ENCODE data around the gene CALCOCO1. TPM values are rescaled to one million over a fixed set of nuclear protein-coding genes. Genes with fewer than 3 reads are reported as not detected.

Gene CALCOCO1
- total RNA-seq, 4 donors from 2014 or later, result 118 to 186 (median 168) TPM

DNA sequence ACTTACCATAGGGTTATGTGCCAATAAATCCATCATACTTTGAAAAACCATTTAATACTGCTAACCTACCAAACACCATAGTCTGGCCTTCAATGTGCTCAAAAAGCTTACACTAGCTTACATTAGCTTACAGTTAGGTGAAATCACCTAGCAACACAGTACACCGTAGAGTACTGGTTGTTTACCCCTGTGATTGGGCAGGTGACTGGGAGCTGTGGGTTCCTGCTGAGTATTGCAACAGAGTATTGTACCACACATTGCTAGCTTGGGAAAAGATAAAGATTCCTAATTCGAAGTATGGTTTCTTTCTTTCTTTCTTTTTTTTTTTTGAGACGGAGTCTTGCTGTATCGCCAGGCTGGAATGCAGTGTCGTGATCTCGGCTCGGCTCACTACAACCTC, 56.9 kb downstream of the CALCOCO1 start:
- TF ChIP-seq POLR2AphosphoS5 (IDR thresholded peaks at IDR 0.05) (no peak), EP300 (IDR thresholded peaks at IDR 0.05; ENCODE audit: low read depth) (no peak), POLR2A (IDR thresholded peaks at IDR 0.05) (no peak), CTCF (IDR thresholded peaks at IDR 0.05) (no peak)
- in situ Hi-C loops (cut with MboI; ENCODE audit: low pct_ligation_motif_present in 1 of 4, low pct_unique_long_range_greater_than_20kb in 1 of 4, low sequenced_read_pairs in 3 of 4), result loop anchor here in 2 of 4 donors (5.0 to 10.0 kb wide), 3 partner anchors 46 to 128 kb away; partner anchors contain the start of gene ATF7 (in 1 of the 2)
- Histone ChIP-seq H3K4me1 (peaks cover 6 to 27% (median 7%) of the 10 kb centered on the region in 4 donors), H3K36me3 (peaks cover 0 to 62% (median 27%) of the 10 kb centered on the region in 4 donors), H3K4me3 (no peak overlapping the region), H3K27ac (no peak overlapping the region), H3K9me3 (no peaks in the 10 kb centered on the region), H3K27me3 (no peaks in the 10 kb centered on the region)
- intact Hi-C loops (cut with DNase I; ENCODE audit: low total_unique reads), result loop anchor here (10.0 kb wide), 1 partner anchor 46 kb away; the partner anchor contains the start of gene ATF7
- WGBS, 2 donors (ENCODE audit: low coverage in 1 of 2), result 94 to 95% methylated on average over 5 to 7 of the region's 7 CpGs
- DNase-seq, result no peak

DNA sequence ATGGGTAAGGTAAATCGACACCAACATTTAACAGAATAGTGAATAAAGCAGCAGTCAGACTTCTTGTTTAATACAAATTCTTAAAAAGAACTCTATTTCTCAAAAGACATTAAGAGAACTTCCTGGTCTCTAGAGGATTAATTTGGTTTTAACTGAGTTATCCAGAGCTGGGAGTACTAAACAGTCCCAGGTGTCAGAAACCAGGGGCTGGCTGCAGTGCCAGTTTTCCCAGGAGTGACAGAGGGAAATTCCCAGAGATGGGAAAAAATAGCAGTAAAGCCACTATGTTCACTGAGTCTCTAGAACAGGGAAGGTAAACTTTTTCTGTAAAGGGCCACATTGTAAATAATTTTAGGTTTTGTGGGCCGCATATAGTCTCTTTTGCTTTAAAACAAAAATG, 60.2 kb downstream of the CALCOCO1 start:
- no peaks in the 10 kb centered on the region for H3K27me3 ChIP-seq
- H3K4me3 ChIP-seq, result no peak overlapping the region
- H3K36me3 ChIP-seq, result peaks cover 2 to 75% (median 30%) of the 10 kb centered on the region in 4 donors
- TF ChIP-seq POLR2AphosphoS5 (IDR thresholded peaks at IDR 0.05), result no peak
- TF ChIP-seq EP300 (IDR thresholded peaks at IDR 0.05; ENCODE audit: low read depth), result no peak
- DNase-seq, result no peak
- peak overlapping the region in 2 of 4 donors; percentile 11 to 31 for H3K27ac ChIP-seq
- no peaks in the 10 kb centered on the region for H3K9me3 ChIP-seq
- 95 to 96% methylated on average over 2 of the region's 2 CpGs for WGBS, 2 donors (ENCODE audit: low coverage in 1 of 2)
- H3K4me1 ChIP-seq, result peaks cover 0 to 13% (median 0%) of the 10 kb centered on the region in 4 donors
- in situ Hi-C loops (cut with MboI; ENCODE audit: low pct_ligation_motif_present in 1 of 4, low pct_unique_long_range_greater_than_20kb in 1 of 4, low sequenced_read_pairs in 3 of 4), result no loop called here
- intact Hi-C loops (cut with DNase I; ENCODE audit: low total_unique reads), result no loop called here

- intact Hi-C loops (cut with DNase I; ENCODE audit: low total_unique reads), result no loop called here
These were observed 62.3 kb downstream of the CALCOCO1 start for GRCh38 chr12:53664936-53665335.

DNA sequence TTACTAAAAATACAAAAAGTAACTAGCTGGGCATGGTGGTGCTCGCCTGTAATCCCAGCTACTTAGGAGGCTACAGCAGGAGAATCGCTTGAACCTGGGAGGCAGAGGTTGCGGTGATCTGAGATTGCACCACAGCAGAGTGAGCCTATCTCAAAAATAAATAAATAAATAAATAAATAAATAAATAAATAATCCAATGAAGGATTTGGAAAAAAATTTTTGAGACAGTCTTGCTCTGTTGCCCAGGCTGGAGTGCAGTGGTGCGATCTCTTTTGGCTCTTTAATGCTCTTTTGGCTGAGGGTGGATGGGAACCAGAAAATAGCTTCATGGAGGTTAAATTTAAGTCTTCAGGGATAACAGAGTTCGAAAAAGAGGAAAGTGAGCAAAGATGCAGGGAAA, 63.1 kb downstream of the CALCOCO1 start:
- WGBS, 2 donors (ENCODE audit: low coverage in 1 of 2), result 88 to 91% methylated on average over 5 of the region's 5 CpGs
- Histone ChIP-seq H3K4me1 (peaks cover 13 to 33% (median 13%) of the 10 kb centered on the region in 4 donors), H3K9me3 (no peaks in the 10 kb centered on the region), H3K27me3 (no peaks in the 10 kb centered on the region), H3K27ac (peak overlapping the region in 1 of 4 donors; percentile 6), H3K4me3 (no peak overlapping the region), H3K36me3 (peaks cover 0 to 52% (median 23%) of the 10 kb centered on the region in 4 donors)
- DNase-seq, result no peak
- intact Hi-C loops (cut with DNase I; ENCODE audit: low total_unique reads), result no loop called here
- in situ Hi-C loops (cut with MboI; ENCODE audit: low pct_ligation_motif_present in 1 of 4, low pct_unique_long_range_greater_than_20kb in 1 of 4, low sequenced_read_pairs in 3 of 4), result no loop called here
- TF ChIP-seq CTCF (IDR thresholded peaks at IDR 0.05), result no peak
- TF ChIP-seq POLR2AphosphoS5 (IDR thresholded peaks at IDR 0.05), result no peak
- TF ChIP-seq POLR2A (IDR thresholded peaks at IDR 0.05), result no peak
- no peak for TF ChIP-seq EP300 (IDR thresholded peaks at IDR 0.05; ENCODE audit: low read depth)

More at GRCh38 chr12:53664936-53665335, 62.3 kb downstream of the CALCOCO1 start:
- peaks cover 6 to 25% (median 7%) of the 10 kb centered on the region in 4 donors for H3K4me1 ChIP-seq
- no peaks in the 10 kb centered on the region for H3K27me3 ChIP-seq
- no peak for TF ChIP-seq CTCF (IDR thresholded peaks at IDR 0.05)
- TF ChIP-seq POLR2A (IDR thresholded peaks at IDR 0.05), result no peak
- TF ChIP-seq EP300 (IDR thresholded peaks at IDR 0.05; ENCODE audit: low read depth), result no peak
- no peak for TF ChIP-seq POLR2AphosphoS5 (IDR thresholded peaks at IDR 0.05)
- in situ Hi-C loops (cut with MboI; ENCODE audit: low pct_ligation_motif_present in 1 of 4, low pct_unique_long_range_greater_than_20kb in 1 of 4, low sequenced_read_pairs in 3 of 4), result no loop called here
- 49 to 74% methylated on average over 3 to 7 of the region's 7 CpGs for WGBS, 2 donors (ENCODE audit: low coverage in 1 of 2)
- H3K27ac ChIP-seq, result peak overlapping the region in 2 of 4 donors; percentile 6 to 7
- no peaks in the 10 kb centered on the region for H3K9me3 ChIP-seq
- no peak overlapping the region for H3K4me3 ChIP-seq
- DNase-seq, result no peak
- peaks cover 0 to 57% (median 27%) of the 10 kb centered on the region in 4 donors for H3K36me3 ChIP-seq

All from transverse colon (tissue), 4 donors.